GM03348 (cell line): ENCODE results near the gene ZNF43.
"Not testable (repeated sequence)": the region's sequence is repeated elsewhere in the genome, so short reads cannot be mapped to it uniquely, and the experiment has no call there.

Experiments used
- DNase-seq: peaks from one replicate; pipeline ENCODE4 v3.0.0; 2012; ENCODE audit warnings: low spot score

ZNF43 gene

DNA sequence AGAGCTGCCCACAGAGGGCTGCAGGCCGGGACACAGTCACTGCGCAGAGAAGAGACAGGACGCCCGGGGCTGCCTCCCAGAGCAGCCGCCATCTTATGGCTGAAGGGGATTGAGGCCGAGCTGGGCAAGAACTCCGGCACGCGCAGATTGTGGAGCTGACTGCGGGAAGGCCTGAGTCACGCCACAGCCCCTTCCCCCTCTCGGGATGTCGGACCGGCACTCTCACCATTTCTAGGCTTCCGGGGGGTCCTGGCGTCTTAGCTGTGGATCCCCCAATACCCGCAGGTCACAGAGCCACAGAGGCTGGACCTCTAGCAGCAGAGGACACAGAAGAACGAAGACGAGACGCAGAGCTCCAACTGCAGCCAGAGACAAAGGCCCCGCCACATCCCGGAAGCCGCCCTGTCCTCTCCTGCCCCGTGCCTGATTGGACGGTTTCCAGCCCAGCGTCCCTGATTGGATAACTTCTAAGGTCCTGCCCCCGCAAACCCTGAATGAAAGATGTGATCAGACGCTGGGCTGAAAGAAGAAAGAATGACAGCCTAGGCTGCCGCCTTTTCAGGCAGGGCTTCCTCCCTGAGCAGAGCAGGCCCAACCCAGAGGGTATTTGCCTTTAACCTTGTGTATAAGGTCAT, at the start of gene ZNF43:
Gene ZNF43, minus strand, starts transcription at position 373 of the 635 bp plus-strand sequence. Its CDS starts 144 bp downstream, at position 229.
- DNase-seq: peak; percentile 92

DNA sequence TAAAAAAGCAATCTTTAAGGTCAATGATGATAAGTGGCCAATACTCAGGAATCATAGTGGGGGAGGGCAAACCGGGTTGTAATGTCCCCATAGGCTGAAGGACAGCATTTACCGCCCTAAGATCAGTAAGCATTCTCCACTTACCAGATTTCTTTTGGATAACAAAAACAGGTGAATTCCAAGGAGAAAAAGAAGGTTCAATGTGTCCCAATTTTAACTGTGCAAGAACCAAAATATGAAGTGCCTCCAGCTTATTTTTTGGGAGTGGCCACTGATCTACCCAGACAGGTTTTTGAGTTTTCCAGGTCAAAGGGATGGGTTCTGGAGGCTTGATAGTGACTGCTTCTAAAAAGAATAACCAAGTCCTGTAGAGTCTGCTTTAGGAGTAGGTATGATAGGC, 49.5 kb upstream of the ZNF43 start:
- DNase-seq: not testable (repeated sequence)

DNA sequence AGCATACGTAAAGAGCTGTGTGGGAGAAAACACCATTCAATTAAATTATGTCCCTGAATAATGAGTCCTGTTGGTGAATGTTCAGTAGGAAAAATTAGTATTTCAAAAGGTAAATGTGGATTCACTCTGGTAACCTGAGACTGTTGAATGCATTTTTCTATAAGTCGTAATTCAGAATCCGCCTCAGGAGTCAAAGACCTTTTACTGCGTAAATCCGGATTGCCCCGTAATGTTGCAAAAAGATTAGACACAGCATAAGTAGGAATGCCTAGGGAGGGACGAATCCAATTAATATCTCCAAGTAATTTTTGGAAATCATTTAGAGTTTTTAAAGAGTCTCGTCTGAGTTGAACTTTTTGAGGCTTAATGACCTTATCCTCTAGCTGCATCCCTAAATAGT, 48.8 kb upstream of the ZNF43 start:
- not testable (repeated sequence) for DNase-seq

DNA sequence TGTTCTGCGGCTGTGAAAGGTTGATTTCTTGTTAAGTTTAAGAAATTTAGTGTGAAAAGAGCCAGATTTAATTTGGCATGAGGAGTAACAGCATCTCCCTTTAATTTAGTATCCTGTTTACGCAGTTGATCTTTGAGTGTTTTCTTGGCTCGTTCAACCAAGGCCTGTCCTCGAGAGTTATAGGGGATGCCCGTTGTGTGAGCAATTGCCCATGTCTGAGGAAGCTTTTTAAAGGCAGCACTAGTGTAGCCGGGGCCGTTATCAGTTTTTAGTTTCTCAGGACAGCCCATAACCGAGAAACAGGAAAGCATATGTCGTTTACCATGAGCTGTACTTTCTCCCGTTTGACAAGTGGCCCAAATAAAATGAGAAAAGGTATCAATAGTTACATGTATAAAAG, 47.5 kb upstream of the ZNF43 start:
- no peak for DNase-seq

DNA sequence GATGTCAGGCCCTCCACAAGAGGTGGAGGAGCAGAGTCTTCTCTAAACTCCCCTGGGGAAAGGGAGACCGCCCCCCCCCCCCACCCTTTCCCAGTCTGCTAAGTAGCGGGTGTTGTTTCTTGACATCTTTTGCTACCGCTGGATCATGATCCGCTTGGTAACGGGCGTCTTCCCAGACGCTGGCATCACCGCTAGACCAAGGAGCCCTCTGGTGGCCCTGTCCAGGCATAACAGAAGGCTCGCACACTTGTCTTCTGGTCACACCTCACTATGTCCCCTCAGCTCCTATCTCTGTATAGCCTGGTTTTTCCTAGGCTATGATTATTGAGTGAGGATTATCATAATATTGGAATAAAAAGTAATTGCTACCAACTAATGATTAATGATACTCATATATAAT, 44.8 kb upstream of the ZNF43 start:
- not testable (repeated sequence) for DNase-seq

DNA sequence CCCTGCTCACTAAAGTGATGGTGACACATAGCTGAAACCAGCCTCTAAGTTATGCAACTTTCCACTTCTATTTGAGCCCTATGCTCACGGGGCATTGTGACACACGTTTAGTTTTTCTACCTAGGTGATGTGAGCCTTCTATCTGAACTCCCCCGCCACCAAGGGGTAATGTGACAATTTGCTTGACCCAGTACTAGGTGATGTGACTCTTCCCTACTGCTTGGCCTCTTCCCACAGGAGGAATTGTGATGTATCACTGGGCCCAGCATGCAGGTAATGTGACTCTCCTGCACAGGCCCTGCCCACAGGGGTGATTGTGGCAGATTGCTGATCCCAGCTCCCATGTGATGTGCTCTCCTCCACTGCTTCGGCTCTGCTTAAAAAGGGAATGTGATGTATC, 42.7 kb upstream of the ZNF43 start:
- DNase-seq: no peak

DNA sequence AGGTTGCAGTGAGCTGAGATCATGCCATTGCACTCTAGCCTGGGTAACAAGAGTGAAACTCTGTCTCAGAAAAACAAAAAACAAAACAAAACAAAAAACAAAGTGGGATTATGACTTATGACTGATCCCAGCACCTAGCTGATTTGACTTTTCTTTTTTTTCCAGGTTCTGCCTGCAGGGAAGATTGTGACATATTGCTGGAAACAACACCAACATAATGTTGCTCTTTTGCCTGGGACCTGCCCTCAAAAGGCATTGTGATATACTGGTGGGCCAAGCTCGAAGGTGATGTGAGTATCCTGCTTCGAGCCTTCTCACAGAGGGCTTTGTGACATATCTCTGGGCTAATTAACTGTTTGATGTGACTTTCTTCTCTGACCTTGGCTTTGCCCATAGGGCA, 42.0 kb upstream of the ZNF43 start:
- no peak for DNase-seq

DNA sequence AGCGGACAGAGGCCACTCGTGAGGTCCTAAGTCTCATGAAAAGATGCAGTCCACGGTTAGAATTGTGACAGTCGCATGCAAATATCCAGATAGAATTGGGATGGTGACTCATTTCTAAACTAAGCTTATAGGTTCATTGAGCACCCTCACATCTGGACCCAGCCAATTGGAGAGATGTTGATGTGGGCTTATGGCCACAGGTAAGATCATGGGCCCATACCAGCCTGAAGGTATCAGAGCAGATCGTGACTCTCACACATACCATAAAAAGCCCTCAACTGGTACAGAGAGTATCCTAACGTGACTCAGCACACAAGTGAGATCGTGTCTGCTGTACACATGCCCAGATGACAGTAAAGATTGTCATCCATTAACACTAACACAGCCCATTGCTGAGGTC, 40.6 kb upstream of the ZNF43 start:
- DNase-seq: not testable (repeated sequence)

DNA sequence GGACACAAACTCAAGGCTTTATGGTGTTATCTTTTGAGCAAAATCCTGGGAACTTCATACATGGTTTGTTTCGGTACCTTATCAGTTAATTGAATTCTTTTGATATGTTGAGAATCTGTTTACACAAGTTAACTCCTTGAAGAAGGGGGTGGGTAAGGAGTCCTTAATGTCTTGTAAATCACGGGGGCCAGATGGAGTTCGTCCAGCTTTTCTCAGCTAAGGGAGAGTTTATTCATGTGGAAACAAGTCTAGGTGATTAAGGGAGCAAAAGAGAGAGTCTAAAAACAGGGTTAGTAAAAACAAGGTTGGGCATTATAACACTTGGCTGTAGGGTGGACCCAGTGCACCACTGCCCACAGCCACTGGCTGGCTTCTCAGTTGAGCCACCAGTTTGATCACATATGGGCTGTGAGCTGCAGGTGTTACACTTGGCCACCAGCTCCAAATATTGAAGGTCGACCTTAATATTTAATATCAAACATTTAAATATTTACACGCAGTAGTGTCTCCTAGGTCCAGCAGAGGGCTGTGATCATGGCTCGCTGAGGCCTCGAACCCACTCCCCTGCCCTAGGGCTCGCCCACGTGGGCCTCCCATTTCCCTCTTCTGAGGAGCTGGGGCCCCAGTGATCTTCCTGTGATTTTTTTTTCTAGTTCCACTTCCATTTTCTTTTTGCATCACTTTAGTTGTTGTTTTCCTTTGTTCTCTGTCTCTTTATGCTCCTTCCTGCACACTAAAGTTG, 21.0 kb upstream of the ZNF43 start:
- DNase-seq: no peak

DNA sequence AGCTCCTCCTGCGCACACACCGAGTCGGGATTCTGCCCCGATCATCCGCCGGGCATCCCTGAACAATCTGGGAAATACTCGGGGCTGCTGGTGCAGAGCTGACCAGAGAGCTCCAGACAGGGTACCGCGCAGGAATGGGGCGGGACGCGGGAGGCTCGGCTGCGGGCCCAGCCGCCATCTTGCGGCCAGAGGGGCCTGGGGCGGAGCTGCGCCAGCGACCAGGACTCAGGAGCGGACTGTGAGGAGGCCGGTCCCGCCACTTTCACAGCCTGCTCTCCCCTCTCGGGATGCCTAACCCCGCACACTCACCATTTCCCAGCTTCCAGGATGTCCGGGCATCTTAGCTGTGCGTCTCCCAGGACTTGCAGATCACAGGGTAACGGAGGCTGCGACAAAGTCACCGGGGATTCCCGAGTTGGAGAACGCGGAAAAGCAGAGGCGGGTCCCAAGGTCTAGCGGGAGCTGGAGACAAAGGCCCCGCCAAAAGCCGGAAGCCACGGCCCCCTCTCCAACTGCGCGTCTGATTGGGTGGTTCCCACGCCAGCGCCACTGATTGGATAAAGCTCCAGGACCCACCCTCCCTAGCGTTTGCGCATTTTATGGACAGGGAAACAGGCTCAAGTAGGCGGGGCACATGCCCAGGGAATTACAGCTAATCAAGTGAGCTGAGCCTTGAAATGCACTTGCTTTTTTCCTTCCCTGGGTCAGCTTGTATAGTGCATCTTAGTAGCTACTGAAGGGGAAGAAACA, 15.8 kb upstream of the ZNF43 start:
- DNase-seq: peak; percentile 98

DNA sequence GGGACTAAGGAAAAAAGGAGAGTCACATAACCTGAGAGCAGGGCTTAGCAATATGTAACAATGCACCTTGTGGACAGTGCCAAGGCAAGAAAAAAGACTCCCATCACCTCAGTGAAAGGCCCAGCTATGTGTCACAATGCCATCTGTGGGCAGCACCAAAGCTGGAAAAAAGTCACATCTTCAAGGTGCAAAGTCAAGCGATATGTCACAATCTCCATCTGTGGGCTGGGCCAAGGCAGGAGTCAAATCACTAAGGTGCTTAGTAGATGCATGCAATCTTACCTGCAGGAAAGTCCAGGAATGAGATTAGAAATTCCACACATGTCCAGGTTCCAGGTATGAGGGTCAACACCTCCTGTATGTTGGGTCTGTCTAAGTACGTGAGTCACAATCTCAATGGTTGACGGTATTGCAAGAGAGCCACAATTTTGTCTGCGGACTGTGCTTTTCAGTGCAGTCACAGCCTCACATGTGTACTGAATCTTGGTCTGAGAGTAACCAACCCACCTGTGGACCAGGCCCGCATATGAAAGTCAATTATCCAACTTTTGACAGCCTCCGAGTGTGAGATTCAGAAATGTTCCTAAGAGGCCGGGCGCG, 14.8 kb upstream of the ZNF43 start:
- no peak for DNase-seq

DNA sequence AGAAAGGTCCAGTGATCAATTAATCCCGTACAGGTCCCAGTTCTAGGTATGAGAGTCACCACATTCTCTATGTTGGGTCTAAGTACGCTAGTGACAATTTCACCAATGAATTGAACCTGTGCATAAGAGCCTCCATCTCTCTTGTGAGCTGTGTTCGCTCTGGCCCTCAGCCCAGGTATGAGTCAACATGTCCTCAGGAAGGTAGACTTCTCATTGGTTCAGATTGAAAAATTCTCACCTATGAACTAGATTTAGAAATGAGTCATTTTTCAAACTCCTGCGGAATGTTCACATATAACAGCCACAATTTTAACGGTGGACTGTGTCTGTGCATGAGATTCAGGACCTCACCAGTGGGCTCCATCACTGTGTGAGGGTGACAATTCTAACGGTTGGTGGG, 12.7 kb upstream of the ZNF43 start:
- DNase-seq: no peak

DNA sequence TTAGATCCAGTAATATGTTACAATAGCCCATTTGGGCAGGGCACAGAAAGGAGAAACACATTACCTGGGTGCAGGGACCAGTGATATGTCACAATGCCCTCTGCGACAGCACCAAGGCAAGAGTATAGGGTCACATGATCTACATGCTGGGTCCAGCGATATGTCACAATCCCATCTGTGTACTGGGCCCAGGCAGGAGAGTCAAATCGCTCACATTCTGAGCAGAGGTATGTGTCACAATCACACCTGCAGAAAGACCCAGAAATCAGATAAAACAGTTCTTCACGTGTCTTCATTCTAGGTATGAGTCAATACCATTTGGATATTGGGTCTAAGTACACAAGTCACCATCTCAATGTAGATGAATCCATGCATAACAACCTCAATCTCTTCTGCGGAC, 7.1 kb upstream of the ZNF43 start:
- no peak for DNase-seq

DNA sequence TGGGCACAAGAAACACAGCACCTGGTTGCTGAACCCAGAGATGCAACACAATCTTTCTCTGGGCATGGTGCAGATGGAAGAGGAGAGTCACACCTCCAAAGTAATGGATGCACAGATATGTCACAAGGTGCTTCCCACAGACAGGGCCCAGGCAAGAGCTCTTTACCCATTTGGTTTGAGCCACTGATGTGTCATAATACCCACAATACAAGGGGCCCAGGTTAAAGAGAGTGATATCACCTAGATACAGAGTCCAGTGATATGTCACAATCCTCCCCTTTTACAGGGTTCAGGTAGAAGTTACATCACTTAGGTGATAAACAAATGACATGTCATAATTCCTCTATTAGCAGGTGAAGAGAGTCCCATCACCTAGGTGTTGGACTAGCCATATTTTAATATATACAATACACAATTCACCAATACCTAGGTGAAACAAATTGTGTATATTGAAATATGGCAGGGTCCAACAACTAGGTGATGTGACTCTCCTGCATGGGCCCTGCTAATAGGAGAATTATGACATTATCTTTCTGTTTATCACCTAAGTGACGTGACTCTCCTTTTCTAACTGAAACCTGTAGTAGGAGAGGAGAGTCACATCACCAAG, 5.6 kb upstream of the ZNF43 start:
- no peak for DNase-seq

DNA sequence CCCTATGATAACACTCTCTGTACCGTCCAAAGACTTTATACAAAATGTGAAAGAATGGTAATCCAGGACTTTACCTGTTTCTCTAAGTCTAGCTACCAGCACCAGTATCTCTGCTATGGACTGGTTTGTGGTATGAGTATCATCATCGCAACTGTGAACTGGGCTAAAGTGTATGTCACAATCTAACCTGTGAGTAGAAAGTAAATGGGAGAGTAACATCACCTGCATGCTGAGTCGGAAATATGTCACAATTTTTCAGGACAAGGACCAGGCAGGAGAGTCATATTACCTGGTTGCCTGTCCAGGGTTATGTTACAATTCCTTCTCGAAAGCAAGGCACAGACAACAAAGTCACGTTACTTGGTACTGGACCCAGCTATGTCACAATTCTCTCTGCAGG, 5.1 kb upstream of the ZNF43 start:
- no peak for DNase-seq

DNA sequence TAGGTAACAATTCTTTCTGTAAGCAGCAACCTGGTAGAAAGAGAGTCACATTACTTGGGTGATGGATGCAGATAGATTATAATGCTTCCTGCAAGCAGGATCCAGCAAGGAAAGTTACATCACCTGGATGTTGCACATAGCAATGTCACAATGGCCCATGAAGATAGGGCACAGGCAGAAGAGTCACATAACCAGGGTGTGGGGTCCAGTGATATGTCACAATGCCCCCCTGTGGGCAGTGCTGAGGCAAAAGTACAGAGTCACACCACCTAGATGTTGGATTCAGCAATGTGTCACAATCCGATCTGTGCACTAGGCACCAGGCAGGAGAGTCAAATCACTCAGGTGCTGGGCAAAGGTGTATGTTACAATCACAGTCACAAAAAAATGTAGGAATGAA, 4.0 kb upstream of the ZNF43 start:
- DNase-seq: no peak

DNA sequence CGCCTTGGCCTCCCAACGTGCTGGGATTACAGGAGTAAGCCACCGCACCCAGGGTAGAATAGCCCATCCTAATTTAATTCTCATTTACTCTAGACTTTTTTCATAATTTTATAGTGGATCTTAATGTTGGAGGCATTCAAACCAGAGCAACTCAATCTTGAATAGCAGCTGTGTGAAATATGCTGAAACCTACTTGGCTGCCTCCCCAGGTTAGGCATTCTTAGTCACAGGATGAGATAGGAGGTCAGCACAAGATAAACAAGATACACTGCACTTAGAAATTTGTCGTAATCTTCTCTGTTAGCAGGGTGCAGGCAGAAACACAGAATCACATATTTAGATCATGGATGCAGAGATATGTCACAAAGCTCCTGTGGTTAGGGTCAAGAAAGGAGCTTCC, 2.7 kb upstream of the ZNF43 start:
- no peak for DNase-seq

DNA sequence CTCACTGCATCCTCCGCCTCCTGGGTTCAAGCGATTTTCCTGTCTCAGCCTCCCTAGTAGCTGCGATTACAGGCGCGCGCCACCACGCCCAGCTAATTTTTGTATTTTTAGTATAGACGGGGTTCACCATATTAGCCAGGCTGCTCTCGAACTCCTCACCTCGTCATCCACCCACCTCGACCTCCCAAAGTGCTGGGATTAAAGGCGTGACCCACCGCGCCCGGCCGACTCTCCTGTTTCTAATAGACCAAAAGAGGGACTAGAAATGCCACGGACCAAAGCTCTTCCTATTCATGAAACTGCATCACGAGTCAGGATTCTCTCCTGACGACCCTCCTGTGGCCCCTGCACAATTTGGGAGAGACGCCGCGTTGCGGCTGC, 563 bp downstream of the ZNF43 start:
- no peak for DNase-seq

DNA sequence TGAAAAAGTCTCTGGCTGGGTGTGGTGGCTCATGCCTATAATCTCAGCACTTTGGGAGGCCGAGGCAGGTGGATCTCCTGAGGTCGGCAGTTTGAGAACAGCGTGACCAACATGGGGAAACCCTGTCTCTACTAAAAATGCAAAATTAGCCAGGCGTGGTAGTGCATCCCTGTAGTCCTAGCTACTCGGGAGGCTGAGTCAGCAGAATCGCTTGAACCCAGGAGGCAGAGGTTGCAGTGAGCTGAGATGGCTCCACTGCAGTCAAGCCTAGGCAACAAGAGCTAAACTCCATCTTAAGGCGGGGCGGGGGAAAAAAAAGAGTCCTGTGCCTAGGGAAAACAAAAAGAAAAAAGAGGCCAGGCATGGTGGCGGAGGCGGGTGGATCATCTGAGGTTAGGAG, 2.2 kb downstream of the ZNF43 start:
- DNase-seq: no peak

DNA sequence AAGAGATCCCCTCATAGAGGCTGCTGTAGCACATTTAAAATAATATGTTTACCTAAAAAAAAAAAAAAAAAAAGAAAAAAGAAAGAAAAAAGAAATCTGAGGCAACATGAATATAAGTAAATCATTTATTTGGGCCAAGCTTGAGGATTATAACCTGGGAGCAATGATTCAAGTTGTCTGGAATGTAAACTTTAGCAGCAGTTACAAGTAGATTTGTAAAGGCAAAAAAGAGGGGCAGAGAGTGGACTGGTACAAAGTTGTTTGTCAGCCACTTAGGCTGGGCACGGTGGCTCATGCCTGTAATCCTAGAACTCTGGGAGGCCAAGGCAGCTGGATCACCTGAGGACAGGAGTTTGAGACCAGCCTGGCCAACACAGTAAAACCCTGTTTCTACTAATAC, 11.3 kb downstream of the ZNF43 start:
- no peak for DNase-seq

DNA sequence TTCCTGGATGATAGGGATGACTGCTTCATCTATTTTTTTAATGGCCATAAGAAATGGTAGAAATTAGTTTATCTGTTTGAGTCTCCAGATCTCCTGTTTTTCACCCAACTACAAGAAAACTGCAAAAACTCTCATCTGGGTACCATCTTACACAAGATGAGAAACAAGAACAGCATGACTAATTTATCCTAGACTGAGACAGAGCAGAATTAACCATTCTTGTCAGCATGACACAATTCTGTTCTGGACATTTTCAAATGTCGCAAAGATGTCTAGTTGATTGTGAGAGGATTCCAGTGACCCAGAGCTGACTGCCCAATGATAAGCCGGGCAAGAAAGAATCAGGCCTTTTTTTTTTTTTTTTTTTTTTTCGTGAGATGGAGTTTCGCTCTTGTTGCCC, 12.8 kb downstream of the ZNF43 start:
- no peak for DNase-seq

DNA sequence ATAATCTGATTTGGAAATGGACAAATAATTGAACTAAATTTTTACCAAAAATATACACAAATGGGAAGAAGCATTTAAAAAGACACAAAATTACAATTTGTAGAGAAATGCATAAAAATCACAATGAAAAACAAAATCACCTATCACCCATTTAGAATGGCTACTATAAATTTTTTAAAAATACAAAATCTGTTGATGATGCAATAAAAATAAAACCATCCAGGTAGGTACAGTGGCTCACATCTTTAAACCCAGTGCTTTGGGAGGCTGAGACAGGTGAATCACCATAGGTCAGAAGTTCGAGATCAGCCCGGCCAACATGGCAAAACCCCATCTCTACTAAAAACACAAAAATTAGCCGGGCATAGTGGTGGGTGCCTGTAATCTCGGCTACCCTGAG, 23.5 kb downstream of the ZNF43 start:
- DNase-seq: no peak
